Astrocyte (in vitro differentiated cells and primary cell): ENCODE results near the gene SMIM35. TPM values are rescaled to one million over a fixed set of nuclear protein-coding genes. Genes with fewer than 3 reads are reported as not detected.
A peak's percentile ranks its signal among the peaks of the same experiment; 100 is the strongest.

ENCODE experiments used
- DNase-seq: peaks from one replicate; pipeline ENCODE4 v3.0.0-alpha.2; 2010; ENCODE audit warnings: low read depth
- FAIRE-seq: peaks from 2 replicates; lab custom pipeline; 2011; peaks lifted over from hg19 to GRCh38; lab: Jason Lieb, UNC
- H2AFZ ChIP-seq: 2 replicates; pipeline ENCODE4 v1.6.0; 2012; ENCODE audit warnings: low read depth, low read length, inconsistent platforms
- H3K27ac ChIP-seq: 2 replicates; pipeline ENCODE4 v1.5.1; 2011; ENCODE audit warnings: low read depth, low read length, inconsistent platforms
- H3K27me3 ChIP-seq: 2 replicates; pipeline ENCODE4 v1.6.0; 2011; ENCODE audit warnings: low read length, inconsistent platforms; ENCODE audit not compliant: insufficient read depth
- H3K36me3 ChIP-seq: 2 replicates; pipeline ENCODE4 v1.5.1; 2011; ENCODE audit warnings: low read length, inconsistent platforms; ENCODE audit not compliant: insufficient read depth
- H3K4me1 ChIP-seq: 2 replicates; pipeline ENCODE4 v1.5.1; 2011; ENCODE audit warnings: low read length, inconsistent platforms; ENCODE audit not compliant: insufficient read depth
- H3K4me2 ChIP-seq: 2 replicates; pipeline ENCODE4 v1.6.0; 2012; ENCODE audit warnings: low read length, inconsistent platforms
- H3K4me3 ChIP-seq: 2 replicates; pipeline ENCODE4 v1.5.1; 2011; ENCODE audit warnings: low read depth, mild to moderate bottlenecking, low read length, inconsistent platforms; ENCODE audit not compliant: insufficient read depth
- H3K79me2 ChIP-seq: 2 replicates; pipeline ENCODE4 v1.6.0; 2012; ENCODE audit warnings: mild to moderate bottlenecking, low read length, inconsistent platforms; ENCODE audit not compliant: insufficient read depth
- H3K9ac ChIP-seq: 2 replicates; pipeline ENCODE4 v1.6.0; 2012; ENCODE audit warnings: mild to moderate bottlenecking, low read length, inconsistent platforms
- H3K9me3 ChIP-seq: 2 replicates; pipeline ENCODE4 v1.5.1; 2012; ENCODE audit warnings: low read depth, mild to moderate bottlenecking, low read length, inconsistent platforms; ENCODE audit not compliant: insufficient read depth
- H4K20me1 ChIP-seq: 2 replicates; pipeline ENCODE4 v1.6.0; 2012; ENCODE audit warnings: low read length, inconsistent platforms; ENCODE audit not compliant: insufficient read depth
- H3K27ac Mint-ChIP-seq: one replicate; pipeline ENCODE4 v1.8.0; 2021; ENCODE audit warnings: mild to moderate bottlenecking, mixed read lengths; ENCODE audit not compliant: unreplicated experiment
- H3K27me3 Mint-ChIP-seq: one replicate; pipeline ENCODE4 v1.8.0; 2021; ENCODE audit warnings: low read depth, mixed read lengths; ENCODE audit not compliant: unreplicated experiment
- H3K36me3 Mint-ChIP-seq: one replicate; pipeline ENCODE4 v1.8.0; 2021; ENCODE audit warnings: low read depth, mixed read lengths; ENCODE audit not compliant: unreplicated experiment
- H3K4me1 Mint-ChIP-seq: one replicate; pipeline ENCODE4 v1.8.0; 2021; ENCODE audit warnings: low read depth, mixed read lengths; ENCODE audit not compliant: unreplicated experiment
- H3K4me3 Mint-ChIP-seq: one replicate; pipeline ENCODE4 v1.8.0; 2021; ENCODE audit warnings: mild to moderate bottlenecking, moderate library complexity, mixed read lengths; ENCODE audit not compliant: unreplicated experiment
- H3K9me3 Mint-ChIP-seq: one replicate; pipeline ENCODE4 v1.8.0; 2021; ENCODE audit warnings: mild to moderate bottlenecking, mixed read lengths; ENCODE audit not compliant: unreplicated experiment
- EZH2 ChIP-seq: IDR thresholded peaks from 2 replicates; pipeline ENCODE4 v1.6.1; 2012; ENCODE audit warnings: mild to moderate bottlenecking, low read length, inconsistent platforms; ENCODE audit not compliant: insufficient read depth
- total RNA-seq: library from RNA; stranded (reverse); gene quantifications from 2 replicates; pipeline ENCODE4 v1.2.1, GENCODE V29; 2021
- TF ChIP-seq, protein P1 (sequence below): IDR thresholded peaks from 2 replicates; pipeline ENCODE4 v1.5.1; 2011; ENCODE audit warnings: low read depth, mild to moderate bottlenecking, inconsistent platforms, low read length, moderate library complexity; ENCODE audit not compliant: insufficient read depth

SMIM35 gene
- total RNA-seq, 1 donor from 2014 or later, result not detected

DNA sequence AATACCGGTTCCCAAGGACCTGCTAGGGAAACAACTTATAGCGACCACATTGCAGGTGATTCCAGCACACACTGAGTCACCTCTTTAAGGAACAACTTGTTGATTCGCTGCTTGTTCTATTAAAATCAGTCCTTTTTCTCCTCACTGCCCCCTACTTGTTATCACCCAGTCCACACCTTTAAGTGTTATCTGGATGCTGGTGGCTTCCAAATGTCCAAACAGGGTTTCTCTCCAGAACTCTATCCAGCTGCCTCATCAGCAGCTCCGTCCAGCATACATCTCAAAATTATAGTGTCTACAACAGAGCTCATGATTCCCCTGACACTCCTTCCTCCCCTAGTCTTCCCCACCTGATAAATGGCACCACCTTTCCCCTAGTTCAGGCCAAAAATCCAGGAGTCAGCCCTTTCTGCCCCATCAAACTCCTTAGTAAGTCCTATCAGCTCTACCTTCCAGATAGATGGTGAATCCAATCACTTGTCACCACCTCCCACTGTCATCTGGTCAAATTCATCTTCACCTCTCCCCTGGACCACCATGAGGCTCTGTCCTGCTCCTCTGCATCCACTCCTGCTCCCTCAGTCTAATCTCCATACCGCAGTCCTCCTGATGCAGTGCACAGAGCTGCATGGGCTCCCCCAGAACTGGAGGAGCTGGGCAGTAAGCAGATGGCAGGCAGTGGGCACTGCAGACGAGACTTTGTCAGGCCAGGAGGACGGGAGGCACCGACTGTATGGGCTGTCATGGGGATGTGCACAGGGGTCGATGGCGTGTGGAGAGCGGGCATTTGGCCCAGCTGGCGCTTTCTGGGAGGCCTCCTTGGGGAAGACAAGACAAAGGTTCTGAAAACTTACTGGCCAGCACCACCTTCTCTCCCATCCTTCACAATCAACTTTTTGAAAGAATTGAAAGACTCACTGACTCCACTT, 81.3 kb downstream of the SMIM35 start:
- DNase-seq (no peak), FAIRE-seq (no peak)
- no peaks in the 10 kb centered on the region for H3K9me3 ChIP-seq
- H4K20me1 ChIP-seq, result no peaks in the 10 kb centered on the region
- H3K27ac ChIP-seq, result no peak overlapping the region
- no peak overlapping the region for H3K4me3 ChIP-seq
- Mint-ChIP-seq H3K4me1 (peaks cover 10% of the 10 kb centered on the region), H3K9me3 (peaks cover 6% of the 10 kb centered on the region), H3K4me3 (no peak overlapping the region), H3K27me3 (peaks cover 45% of the 10 kb centered on the region), H3K27ac (peak overlapping the region; percentile 5), H3K36me3 (no peaks in the 10 kb centered on the region)
- H3K4me1 ChIP-seq, result no peaks in the 10 kb centered on the region
- peaks cover 6% of the 10 kb centered on the region for H3K27me3 ChIP-seq
- no peak overlapping the region for H3K9ac ChIP-seq
- no peaks in the 10 kb centered on the region for H3K36me3 ChIP-seq
- no peak for TF ChIP-seq EZH2
- TF ChIP-seq, protein P1, sequence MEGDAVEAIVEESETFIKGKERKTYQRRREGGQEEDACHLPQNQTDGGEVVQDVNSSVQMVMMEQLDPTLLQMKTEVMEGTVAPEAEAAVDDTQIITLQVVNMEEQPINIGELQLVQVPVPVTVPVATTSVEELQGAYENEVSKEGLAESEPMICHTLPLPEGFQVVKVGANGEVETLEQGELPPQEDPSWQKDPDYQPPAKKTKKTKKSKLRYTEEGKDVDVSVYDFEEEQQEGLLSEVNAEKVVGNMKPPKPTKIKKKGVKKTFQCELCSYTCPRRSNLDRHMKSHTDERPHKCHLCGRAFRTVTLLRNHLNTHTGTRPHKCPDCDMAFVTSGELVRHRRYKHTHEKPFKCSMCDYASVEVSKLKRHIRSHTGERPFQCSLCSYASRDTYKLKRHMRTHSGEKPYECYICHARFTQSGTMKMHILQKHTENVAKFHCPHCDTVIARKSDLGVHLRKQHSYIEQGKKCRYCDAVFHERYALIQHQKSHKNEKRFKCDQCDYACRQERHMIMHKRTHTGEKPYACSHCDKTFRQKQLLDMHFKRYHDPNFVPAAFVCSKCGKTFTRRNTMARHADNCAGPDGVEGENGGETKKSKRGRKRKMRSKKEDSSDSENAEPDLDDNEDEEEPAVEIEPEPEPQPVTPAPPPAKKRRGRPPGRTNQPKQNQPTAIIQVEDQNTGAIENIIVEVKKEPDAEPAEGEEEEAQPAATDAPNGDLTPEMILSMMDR, result no peak
- H3K4me2 ChIP-seq, result no peak overlapping the region
- no peak overlapping the region for H2AFZ ChIP-seq
- no peaks in the 10 kb centered on the region for H3K79me2 ChIP-seq

DNA sequence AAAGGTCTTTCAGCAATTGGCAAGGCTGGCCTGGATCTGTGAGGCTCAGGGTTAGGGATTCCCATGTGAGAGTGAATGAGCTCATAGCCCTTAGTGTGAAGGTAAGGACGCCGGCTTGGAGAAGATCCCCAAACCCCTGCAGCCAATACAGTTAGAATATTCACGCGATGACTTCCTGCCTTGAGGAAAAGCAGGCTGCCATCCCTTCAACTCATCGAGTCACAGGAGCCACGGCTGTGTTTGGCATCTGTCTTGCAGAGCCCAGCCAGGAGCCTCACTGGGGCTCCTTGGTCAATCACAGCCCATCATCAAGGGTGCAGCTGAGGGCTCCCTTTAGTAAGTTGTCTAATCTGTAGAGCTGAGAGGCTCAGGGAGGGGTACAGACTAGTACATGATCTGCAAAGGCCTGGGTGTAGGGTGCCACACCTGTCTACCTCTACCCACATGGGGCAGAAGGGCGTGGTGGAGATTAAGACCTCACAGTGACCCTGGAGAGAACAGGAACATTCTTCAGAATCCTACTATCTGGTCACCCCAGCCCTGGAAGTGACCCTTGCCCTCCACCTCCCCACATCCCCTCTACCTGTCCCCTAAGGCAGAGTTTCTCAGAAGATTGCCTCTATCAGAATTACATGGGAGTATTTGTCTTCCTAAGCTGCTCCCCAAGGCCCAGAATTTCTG, 82.1 kb downstream of the SMIM35 start:
- Mint-ChIP-seq H3K9me3 (peaks cover 6% of the 10 kb centered on the region), H3K36me3 (no peaks in the 10 kb centered on the region), H3K27me3 (peaks cover 38% of the 10 kb centered on the region), H3K4me1 (peaks cover 10% of the 10 kb centered on the region), H3K4me3 (no peak overlapping the region), H3K27ac (no peak overlapping the region)
- Histone ChIP-seq H3K9me3 (no peaks in the 10 kb centered on the region), H3K4me3 (no peak overlapping the region), H3K36me3 (no peaks in the 10 kb centered on the region), H3K27me3 (peaks cover 4% of the 10 kb centered on the region), H3K27ac (no peak overlapping the region), H3K79me2 (no peaks in the 10 kb centered on the region), H4K20me1 (no peaks in the 10 kb centered on the region), H3K4me2 (no peak overlapping the region), H3K9ac (no peak overlapping the region), H2AFZ (no peak overlapping the region), H3K4me1 (no peaks in the 10 kb centered on the region)
- no peak for DNase-seq
- TF ChIP-seq EZH2, result no peak
- TF ChIP-seq, protein P1, result no peak
- FAIRE-seq, result no peak
